H9 (cell line): Measurements from ENCODE around the gene SLC9A6. TPM values are rescaled to one million over a fixed set of nuclear protein-coding genes. Genes with fewer than 3 reads are reported as not detected.

ENCODE experiments used
- DNase-seq: peaks from one replicate; pipeline ENCODE4 v3.0.0-alpha.2; 2017
- H2AFZ ChIP-seq: one replicate; pipeline ENCODE4 v1.6.1; 2013; ENCODE audit warnings: mild to moderate bottlenecking, low read length, control low read depth, moderate library complexity
- H2AK5ac ChIP-seq: 2 replicates; pipeline ENCODE4 v1.6.1; 2013; ENCODE audit warnings: low read length, control low read depth, mixed read lengths; ENCODE audit not compliant: insufficient read length
- H2BK120ac ChIP-seq: one replicate; pipeline ENCODE4 v1.6.1; 2013; ENCODE audit warnings: low read depth, mild to moderate bottlenecking, low read length, control low read depth, inconsistent platforms; ENCODE audit not compliant: poor library complexity, severe bottlenecking
- H2BK12ac ChIP-seq: 2 replicates; pipeline ENCODE4 v1.6.1; 2013; ENCODE audit warnings: low read length, control low read depth, mixed read lengths, low read depth; ENCODE audit not compliant: insufficient read length
- H2BK15ac ChIP-seq: 2 replicates; pipeline ENCODE4 v1.6.1; 2013; ENCODE audit warnings: low read depth, low read length, control low read depth
- H2BK20ac ChIP-seq: one replicate; pipeline ENCODE4 v1.6.1; 2013; ENCODE audit warnings: low read depth, mild to moderate bottlenecking, low read length, control low read depth, inconsistent platforms; ENCODE audit not compliant: poor library complexity, severe bottlenecking
- H2BK5ac ChIP-seq: 2 replicates; pipeline ENCODE4 v1.6.1; 2013; ENCODE audit warnings: low read length, control low read depth, mixed read lengths; ENCODE audit not compliant: insufficient read length
- H3K14ac ChIP-seq: 2 replicates; pipeline ENCODE4 v1.6.1; 2013; ENCODE audit warnings: low read length, control low read depth; ENCODE audit not compliant: insufficient read depth
- H3K18ac ChIP-seq: 2 replicates; pipeline ENCODE4 v1.6.1; 2013; ENCODE audit warnings: low read depth, mild to moderate bottlenecking, mixed read lengths, low read length, control low read depth; ENCODE audit not compliant: insufficient read length
- H3K23ac ChIP-seq: 2 replicates; pipeline ENCODE4 v1.6.1; 2013; ENCODE audit warnings: low read length, control low read depth, mixed read lengths, low read depth; ENCODE audit not compliant: insufficient read length
- H3K23me2 ChIP-seq: 2 replicates; pipeline ENCODE4 v1.6.1; 2013; ENCODE audit warnings: low read depth, mild to moderate bottlenecking, mixed read lengths, low read length, control low read depth; ENCODE audit not compliant: insufficient read length, poor library complexity, severe bottlenecking
- H3K27ac ChIP-seq: 2 replicates; pipeline ENCODE4 v1.5.1; 2013; ENCODE audit warnings: low read length, control low read depth, mixed read lengths, low read depth; ENCODE audit not compliant: insufficient read length
- H3K27me3 ChIP-seq: 2 replicates; pipeline ENCODE4 v1.6.1; 2013; ENCODE audit warnings: low read length, control low read depth, inconsistent platforms; ENCODE audit not compliant: insufficient read depth
- H3K4ac ChIP-seq: 2 replicates; pipeline ENCODE4 v1.6.1; 2013; ENCODE audit warnings: low read depth, mild to moderate bottlenecking, control low read depth, inconsistent platforms, low read length, moderate library complexity
- H3K4me1 ChIP-seq: 2 replicates; pipeline ENCODE4 v1.6.1; 2013; ENCODE audit warnings: low read length, control low read depth, inconsistent platforms; ENCODE audit not compliant: insufficient read depth
- H3K4me2 ChIP-seq: 2 replicates; pipeline ENCODE4 v1.6.1; 2013; ENCODE audit warnings: low read length, control low read depth, mixed read lengths; ENCODE audit not compliant: insufficient read length, insufficient read depth
- H3K56ac ChIP-seq: 2 replicates; pipeline ENCODE4 v1.6.1; 2013; ENCODE audit warnings: low read depth, mild to moderate bottlenecking, mixed read lengths, low read length, control low read depth; ENCODE audit not compliant: insufficient read length
- H3K79me1 ChIP-seq: 2 replicates; pipeline ENCODE4 v1.6.1; 2013; ENCODE audit warnings: low read depth, mild to moderate bottlenecking, moderate library complexity, low read length, control low read depth, inconsistent platforms; ENCODE audit not compliant: insufficient read depth, poor library complexity, severe bottlenecking
- H3K79me2 ChIP-seq: 2 replicates; pipeline ENCODE4 v1.6.1; 2013; ENCODE audit warnings: low read length, control low read depth, inconsistent platforms; ENCODE audit not compliant: insufficient read depth
- H3K9ac ChIP-seq: 2 replicates; pipeline ENCODE4 v1.6.1; 2013; ENCODE audit warnings: low read length, control low read depth, mixed read lengths; ENCODE audit not compliant: insufficient read length; ENCODE audit errors: extremely low read depth
- H3K9me3 ChIP-seq: one replicate; pipeline ENCODE4 v1.6.1; 2013; ENCODE audit warnings: low read depth, low read length, inconsistent platforms; ENCODE audit not compliant: control insufficient read depth
- H3T11ph ChIP-seq: one replicate; pipeline ENCODE4 v1.6.1; 2013; ENCODE audit warnings: mild to moderate bottlenecking, low read length, control low read depth, inconsistent platforms
- H4K20me1 ChIP-seq: one replicate; pipeline ENCODE4 v1.6.1; 2013; ENCODE audit not compliant: control insufficient read depth, insufficient read length, insufficient read depth
- H4K5ac ChIP-seq: 2 replicates; pipeline ENCODE4 v1.6.1; 2013; ENCODE audit warnings: low read depth, mild to moderate bottlenecking, mixed read lengths, low read length, control low read depth; ENCODE audit not compliant: insufficient read length
- H4K8ac ChIP-seq: replicated peaks from 2 replicates; pipeline ENCODE4 v1.6.1; 2013; ENCODE audit warnings: low read length, control low read depth, mixed read lengths, low read depth; ENCODE audit not compliant: insufficient read length
- H4K91ac ChIP-seq: 2 replicates; pipeline ENCODE4 v1.6.1; 2013; ENCODE audit warnings: low read depth, mild to moderate bottlenecking, moderate library complexity, mixed read lengths, low read length, control low read depth; ENCODE audit not compliant: insufficient read length
- H3K27ac Mint-ChIP-seq, 3 experiments: 2 replicates in 2 of 3; 3 replicates in 1 of 3; pipeline ENCODE4 v1.8.0; 2020 to 2021; ENCODE audit warnings: mixed read lengths in 3 of 3, mild to moderate bottlenecking in 1 of 3, moderate library complexity in 1 of 3
- H3K27me3 Mint-ChIP-seq: 2 replicates; pipeline ENCODE4 v1.8.0; 2021; ENCODE audit warnings: low read depth, mild to moderate bottlenecking, moderate library complexity, mixed read lengths
- H3K36me3 Mint-ChIP-seq, 3 experiments: 2 replicates in 2 of 3; 3 replicates in 1 of 3; pipeline ENCODE4 v1.8.0; 2020 to 2021; ENCODE audit warnings: low read depth in 3 of 3, mixed read lengths in 3 of 3; ENCODE audit not compliant: insufficient read depth in 1 of 3
- H3K4me1 Mint-ChIP-seq, 2 experiments: 2 replicates each; pipeline ENCODE4 v1.8.0; 2020; ENCODE audit warnings: mixed read lengths in 2 of 2
- H3K4me3 Mint-ChIP-seq, 2 experiments: 2 replicates in 1 of 2; 3 replicates in 1 of 2; pipeline ENCODE4 v1.8.0; 2020 to 2021; ENCODE audit warnings: mild to moderate bottlenecking in 2 of 2, mixed read lengths in 2 of 2, moderate library complexity in 1 of 2
- H3K9me3 Mint-ChIP-seq, 2 experiments: 2 replicates in 1 of 2; 3 replicates in 1 of 2; pipeline ENCODE4 v1.8.0; 2020; ENCODE audit warnings: mild to moderate bottlenecking in 2 of 2, mixed read lengths in 2 of 2, moderate library complexity in 1 of 2
- WGBS: extraction: QIAGEN DNeasy Blood & Tissue Kit; methylation state at CpG from one replicate; pipeline ENCODE4 v1.1.7; 2013; ENCODE audit warnings: missing lambda C conversion rate, low lambda C conversion rate, mixed read lengths; ENCODE audit not compliant: insufficient read length; ENCODE audit errors: extremely low coverage; 5-methylcytosine and 5-hydroxymethylcytosine counted together
- total RNA-seq: library from RNA; stranded (reverse); gene quantifications from 2 replicates; pipeline ENCODE4 v1.2.1, GENCODE V29; 2021
- TF ChIP-seq, protein P1 (sequence below): fragments of 200-600 bp; sonication (generic); conservative IDR thresholded peaks from 3 replicates; pipeline ENCODE4 v1.8.0; 2021; ENCODE audit warnings: antibody characterized with exemption, mild to moderate bottlenecking

SLC9A6 gene
- total RNA-seq, 1 experiment from 2014 or later, result 12.3 TPM

GRCh38 chrX:136057567-136057966 lies 72.3 kb downstream of the SLC9A6 start:
- Histone ChIP-seq H3K4me2 (no peak overlapping the region), H3K18ac (no peak overlapping the region), H2BK120ac (no peak overlapping the region), H3K79me2 (no peaks in the 10 kb centered on the region), H3K27me3 (no peaks in the 10 kb centered on the region), H3T11ph (no peak overlapping the region), H4K5ac (no peak overlapping the region), H3K23ac (no peak overlapping the region), H3K79me1 (no peaks in the 10 kb centered on the region), H3K9me3 (peaks cover 47% of the 10 kb centered on the region), H3K14ac (no peak overlapping the region), H3K4ac (no peak overlapping the region), H3K56ac (no peak overlapping the region), H3K27ac (no peak overlapping the region), H4K8ac (no peak overlapping the region), H2BK20ac (no peak overlapping the region), H4K91ac (no peak overlapping the region), H2BK5ac (no peak overlapping the region), H3K23me2 (no peaks in the 10 kb centered on the region), H4K20me1 (no peaks in the 10 kb centered on the region), H3K9ac (no peak overlapping the region), H2BK15ac (no peak overlapping the region), H2AFZ (no peak overlapping the region), H3K4me1 (no peaks in the 10 kb centered on the region), H2BK12ac (no peak overlapping the region), H2AK5ac (no peak overlapping the region)
- TF ChIP-seq, protein P1, sequence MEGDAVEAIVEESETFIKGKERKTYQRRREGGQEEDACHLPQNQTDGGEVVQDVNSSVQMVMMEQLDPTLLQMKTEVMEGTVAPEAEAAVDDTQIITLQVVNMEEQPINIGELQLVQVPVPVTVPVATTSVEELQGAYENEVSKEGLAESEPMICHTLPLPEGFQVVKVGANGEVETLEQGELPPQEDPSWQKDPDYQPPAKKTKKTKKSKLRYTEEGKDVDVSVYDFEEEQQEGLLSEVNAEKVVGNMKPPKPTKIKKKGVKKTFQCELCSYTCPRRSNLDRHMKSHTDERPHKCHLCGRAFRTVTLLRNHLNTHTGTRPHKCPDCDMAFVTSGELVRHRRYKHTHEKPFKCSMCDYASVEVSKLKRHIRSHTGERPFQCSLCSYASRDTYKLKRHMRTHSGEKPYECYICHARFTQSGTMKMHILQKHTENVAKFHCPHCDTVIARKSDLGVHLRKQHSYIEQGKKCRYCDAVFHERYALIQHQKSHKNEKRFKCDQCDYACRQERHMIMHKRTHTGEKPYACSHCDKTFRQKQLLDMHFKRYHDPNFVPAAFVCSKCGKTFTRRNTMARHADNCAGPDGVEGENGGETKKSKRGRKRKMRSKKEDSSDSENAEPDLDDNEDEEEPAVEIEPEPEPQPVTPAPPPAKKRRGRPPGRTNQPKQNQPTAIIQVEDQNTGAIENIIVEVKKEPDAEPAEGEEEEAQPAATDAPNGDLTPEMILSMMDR, result no peak
- Mint-ChIP-seq H3K4me1 (peaks cover 0 to 4% of the 10 kb centered on the region in 2 experiments; a peak in 1 of 4 replicates), H3K4me3 (no peak overlapping the region), H3K36me3 (no peaks in the 10 kb centered on the region), H3K27me3 (peaks cover 6% of the 10 kb centered on the region), H3K27ac (no peak overlapping the region), H3K9me3 (peaks cover 50 to 65% of the 10 kb centered on the region in 2 experiments)
- DNase-seq, result no peak
- no CpG with 5 or more reads among the region's 4 CpGs for WGBS
